SH-SY5Y (cell line): ENCODE measurements around the gene AATK.

Experiments
- GATA2 ChIP-seq: IDR thresholded peaks from 2 replicates; pipeline ENCODE4 v1.6.1; 2011; ENCODE audit warnings: mild to moderate bottlenecking, low read depth, low read length
- GATA3 ChIP-seq: IDR thresholded peaks from 2 replicates; pipeline ENCODE4 v1.6.1; 2011; ENCODE audit warnings: low read depth, mild to moderate bottlenecking, low read length, moderate library complexity

GRCh38 chr17:81097134-81097942 lies 68.7 kb downstream of the AATK start:
- TF ChIP-seq GATA2 (no peak), GATA3 (no peak)
